Stimulated activated CD8-positive, alpha-beta memory T cell treated with anti-CD3 and anti-CD28 coated beads, Interleukin-4, amount 100 ng/mL, for 1 hour (primary cell): ENCODE measurements around the gene DOCK3.
"Not testable (repeated sequence)": the region's sequence is repeated elsewhere in the genome, so short reads cannot be mapped to it uniquely, and the experiment has no call there.

ENCODE experiments used
- DNase-seq, 2 donors: peaks; one replicate each; pipeline ENCODE4 v3.0.0-alpha.2; 2020; ENCODE audit warnings: low read depth in 2 of 2, low spot score in 1 of 2

Gene DOCK3

GRCh38 chr3:51094838-51095237 lies 420.1 kb downstream of the DOCK3 start:
- DNase-seq, result not testable (repeated sequence)

DNA sequence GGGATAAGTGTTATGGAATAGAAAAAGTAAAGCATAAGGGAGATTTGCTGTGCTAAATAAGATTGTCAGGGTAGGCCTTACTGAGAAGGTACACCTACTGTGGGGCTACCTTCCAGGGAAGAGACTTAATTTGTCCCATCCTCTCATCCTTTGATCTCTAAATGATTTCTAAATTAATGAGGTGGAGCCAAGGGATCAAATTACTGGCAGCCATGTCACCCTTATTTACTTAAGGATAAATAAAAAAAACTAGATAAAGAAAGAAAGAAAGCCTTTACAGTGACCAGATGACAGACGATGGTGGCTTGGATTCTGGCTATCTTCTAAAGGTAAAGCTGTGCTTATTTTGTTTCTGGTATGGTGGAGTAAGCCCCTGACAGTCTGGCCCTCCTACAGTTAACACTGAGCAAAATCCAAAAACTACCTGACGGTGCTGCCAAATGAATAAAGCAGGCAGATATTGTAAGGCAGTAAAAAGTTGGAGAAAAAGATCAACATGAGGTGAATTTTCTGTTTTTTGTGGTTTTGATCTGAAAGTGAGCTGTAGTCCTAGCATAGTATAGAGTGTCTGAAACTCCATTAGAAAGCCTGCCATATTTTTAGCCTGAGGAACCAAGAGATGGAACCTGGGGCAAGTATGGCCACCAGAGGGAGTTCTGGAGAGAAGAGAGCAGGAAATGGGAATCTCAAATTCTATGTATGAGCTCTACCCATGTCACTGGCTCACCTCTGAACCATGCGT lies 425.2 kb downstream of the DOCK3 start:
- DNase-seq, result no peak

DNA sequence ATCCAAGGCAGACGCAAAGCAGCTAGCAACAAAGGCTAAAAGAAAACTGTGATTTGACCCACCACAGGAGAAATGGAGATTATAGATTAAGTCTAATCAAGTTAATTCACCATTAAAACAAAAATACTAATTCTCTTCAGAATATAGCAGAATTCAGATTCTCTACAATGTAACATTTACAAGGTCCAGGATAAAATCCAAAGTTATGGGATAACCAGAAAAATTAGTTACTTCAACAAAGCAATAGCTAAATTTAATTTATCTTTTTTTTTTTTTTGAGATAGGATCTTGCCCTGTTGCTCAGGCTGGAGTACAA lies 425.8 kb downstream of the DOCK3 start:
- no peak for DNase-seq

- DNase-seq, result no peak
Observed at GRCh38 chr3:51102396-51102795, 427.7 kb downstream of the DOCK3 start.

- DNase-seq, result no peak
Observed at GRCh38 chr3:51106242-51106876, 431.6 kb downstream of the DOCK3 start.

GRCh38 chr3:51110586-51110985 lies 435.9 kb downstream of the DOCK3 start:
- DNase-seq, result no peak

DNA sequence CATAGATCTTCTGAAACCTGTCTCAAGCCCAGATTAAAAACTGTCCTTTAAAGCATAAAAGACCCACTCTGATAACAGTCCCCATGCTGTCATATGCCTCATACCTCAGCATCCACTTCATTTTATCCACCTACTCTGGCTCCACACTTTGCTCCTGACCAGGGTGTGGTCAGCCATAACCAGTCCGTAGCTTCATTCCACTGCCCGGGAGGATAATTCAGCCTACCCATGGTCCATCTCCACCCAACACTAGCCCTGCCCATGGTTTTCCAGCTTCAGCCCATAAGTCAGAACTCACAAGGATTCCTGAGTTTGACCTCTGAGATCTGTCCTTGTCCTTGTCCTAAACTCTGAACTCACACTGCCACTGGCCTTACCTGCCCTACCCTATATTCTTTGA lies 448.2 kb downstream of the DOCK3 start:
- no peak for DNase-seq

DNA sequence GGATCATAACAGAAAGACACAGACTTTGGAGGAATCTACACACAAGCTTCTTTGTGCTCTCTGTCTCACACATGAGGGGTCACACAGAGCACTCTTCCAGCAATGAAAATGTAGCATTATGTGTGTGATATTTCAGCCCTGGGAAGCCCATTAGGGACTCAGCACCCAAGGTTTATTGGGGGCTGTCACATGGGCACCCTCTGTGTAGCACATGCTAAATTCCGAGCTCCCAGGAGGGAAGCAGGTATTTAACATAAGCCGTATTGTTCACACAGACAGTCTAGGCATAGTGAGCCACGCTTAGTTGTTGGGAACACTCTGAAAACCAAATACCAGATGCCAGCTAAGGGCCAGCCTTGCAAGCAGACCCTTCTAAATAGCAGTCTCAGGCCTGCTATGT lies 448.8 kb downstream of the DOCK3 start:
- DNase-seq, result no peak

GRCh38 chr3:51131607-51132006 lies 456.9 kb downstream of the DOCK3 start:
- DNase-seq, result not testable (repeated sequence)

GRCh38 chr3:51137715-51138114 lies 463.0 kb downstream of the DOCK3 start:
- no peak for DNase-seq

DNA sequence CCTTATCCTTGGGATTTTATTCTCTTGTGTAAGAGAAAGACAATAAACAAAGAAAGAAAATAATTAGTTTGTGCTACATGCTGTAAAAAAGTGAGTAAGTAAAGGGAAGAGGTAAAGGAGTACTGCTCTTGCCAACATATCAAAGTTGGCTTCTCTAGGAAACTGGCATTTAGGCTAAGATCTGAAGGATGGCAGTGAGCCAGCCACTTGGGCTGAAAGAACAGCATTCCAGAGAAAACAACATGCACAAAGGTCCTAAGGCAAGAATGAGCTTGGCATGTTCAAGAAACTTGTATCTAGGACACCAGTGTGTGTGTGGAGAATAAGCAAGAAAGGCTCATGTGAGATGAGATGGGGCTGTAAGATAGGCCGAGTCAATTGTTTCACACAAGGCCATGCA lies 464.9 kb downstream of the DOCK3 start:
- no peak for DNase-seq

DNA sequence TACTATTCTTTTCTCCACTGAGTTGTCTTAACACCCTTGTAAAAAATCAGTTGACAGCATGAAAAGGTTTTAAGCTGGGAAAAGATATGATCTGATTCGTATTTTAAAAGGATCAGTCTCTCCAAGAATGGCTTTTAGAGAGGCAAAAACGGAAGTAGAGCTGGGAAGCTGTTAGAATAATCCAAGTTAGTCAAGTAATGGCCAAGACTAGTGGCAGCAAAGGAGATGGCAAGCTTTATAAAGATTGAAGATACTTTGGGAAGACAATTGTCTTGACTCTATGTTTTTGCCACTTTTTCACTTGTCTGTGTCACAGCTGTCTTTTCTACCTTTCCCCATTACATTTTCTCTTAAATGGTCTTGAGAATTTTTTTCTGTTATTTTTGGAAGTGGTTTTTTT lies 466.8 kb downstream of the DOCK3 start:
- DNase-seq, result no peak

GRCh38 chr3:51145811-51146585 lies 471.3 kb downstream of the DOCK3 start:
- no peak for DNase-seq

DNA sequence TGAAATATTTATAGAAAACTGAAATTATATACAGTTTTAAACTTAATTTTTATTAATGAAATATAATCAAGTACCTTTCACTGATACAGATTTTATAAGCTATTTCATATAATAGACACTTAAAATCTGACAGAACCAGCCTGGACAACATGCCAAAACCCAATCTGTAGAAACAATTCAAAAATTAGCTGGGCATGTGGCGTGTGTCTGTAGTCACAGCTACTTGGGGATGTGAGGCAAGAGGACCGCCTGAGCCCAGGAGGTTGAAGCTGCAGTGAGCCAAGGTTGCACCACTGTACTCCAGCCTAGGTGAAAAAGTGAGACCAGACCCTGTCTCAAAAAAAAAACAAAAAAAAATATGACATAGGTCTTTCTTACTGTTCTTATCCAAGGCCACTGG lies 472.1 kb downstream of the DOCK3 start:
- no peak for DNase-seq

- no peak for DNase-seq
Observed at GRCh38 chr3:51156147-51156546, 481.4 kb downstream of the DOCK3 start.

DNA sequence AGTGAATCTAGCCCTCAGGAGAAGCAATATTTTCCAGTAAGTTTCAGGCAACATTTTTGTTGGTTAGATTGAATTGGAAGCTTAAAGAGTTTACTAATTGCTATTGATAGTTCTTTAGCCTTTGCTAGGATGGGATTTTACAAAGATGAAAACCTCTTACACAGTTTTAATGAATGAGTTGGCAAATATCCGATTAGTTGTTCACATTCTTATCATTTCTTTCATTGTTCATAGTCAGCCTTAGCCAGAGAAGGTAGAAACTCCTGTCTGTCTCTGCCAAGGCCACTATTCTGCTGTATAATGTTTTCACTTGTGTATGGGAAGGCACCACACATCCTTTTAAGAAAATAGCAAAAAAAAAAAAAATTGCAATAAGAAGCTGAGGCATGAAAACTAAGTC lies 488.3 kb downstream of the DOCK3 start:
- no peak for DNase-seq

- no peak for DNase-seq
Observed at GRCh38 chr3:51173518-51174271, 499.0 kb downstream of the DOCK3 start.

- no peak for DNase-seq
Observed at GRCh38 chr3:51176923-51177322, 502.2 kb downstream of the DOCK3 start.

GRCh38 chr3:51186446-51186845 lies 511.7 kb downstream of the DOCK3 start:
- DNase-seq, result not testable (repeated sequence)

DNA sequence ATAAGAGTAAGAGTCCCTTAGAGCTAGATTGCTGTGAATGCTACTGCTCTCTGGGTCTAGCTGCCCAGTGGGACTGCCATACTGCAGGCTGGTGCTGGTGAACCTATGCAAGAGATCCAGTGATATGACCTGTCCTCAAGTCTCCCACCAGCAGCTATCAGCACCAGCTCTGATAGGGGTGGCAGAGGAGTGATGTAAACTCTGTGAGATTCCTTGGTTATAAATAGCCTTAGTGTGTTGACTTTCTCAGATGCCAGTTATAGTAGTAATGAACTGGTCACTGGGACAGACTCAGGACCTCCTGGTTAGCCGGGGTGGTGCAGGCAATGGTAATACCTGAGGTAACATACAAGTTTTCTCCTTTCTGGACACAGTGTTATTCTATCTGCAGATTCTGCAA lies 515.5 kb downstream of the DOCK3 start:
- no peak for DNase-seq

DNA sequence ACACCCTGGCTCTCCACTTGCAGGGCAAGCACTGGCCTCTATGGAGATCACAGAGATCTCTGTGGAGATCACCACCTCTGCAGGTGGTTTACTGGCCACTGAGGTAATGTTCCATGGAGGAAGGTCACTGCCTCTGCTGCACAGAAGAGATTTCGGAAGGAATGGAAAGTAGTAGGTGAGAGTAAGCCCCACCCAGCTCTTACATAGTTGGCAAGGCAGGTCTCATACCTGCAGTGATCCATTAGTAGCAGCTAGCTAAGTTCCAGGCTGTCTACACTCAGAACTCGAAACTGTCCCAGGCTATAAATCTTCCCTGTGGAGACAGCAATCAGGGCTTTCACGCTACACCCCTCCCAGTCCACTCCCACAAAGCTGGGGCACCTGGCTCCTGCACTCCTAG lies 516.1 kb downstream of the DOCK3 start:
- DNase-seq, result no peak

- no peak for DNase-seq
Observed at GRCh38 chr3:51191768-51192167, 517.0 kb downstream of the DOCK3 start.
